H54 (cell line): ENCODE results near the gene CSPG4.
"Not testable (repeated sequence)": the region's sequence is repeated elsewhere in the genome, so short reads cannot be mapped to it uniquely, and the experiment has no call there.

Experiments used
- DNase-seq: peaks from one replicate; pipeline ENCODE4 v3.0.0; 2011; ENCODE audit warnings: low spot score, mixed read lengths; ENCODE audit not compliant: insufficient read length
- FAIRE-seq: peaks from 3 replicates; lab custom pipeline; 2011; peaks lifted over from hg19 to GRCh38; lab: Jason Lieb, UNC
- POLR2A ChIP-seq: IDR thresholded peaks from 2 replicates; pipeline ENCODE4 v1.6.1; 2011; ENCODE audit warnings: low read depth, mild to moderate bottlenecking, low read length

CSPG4 gene

DNA sequence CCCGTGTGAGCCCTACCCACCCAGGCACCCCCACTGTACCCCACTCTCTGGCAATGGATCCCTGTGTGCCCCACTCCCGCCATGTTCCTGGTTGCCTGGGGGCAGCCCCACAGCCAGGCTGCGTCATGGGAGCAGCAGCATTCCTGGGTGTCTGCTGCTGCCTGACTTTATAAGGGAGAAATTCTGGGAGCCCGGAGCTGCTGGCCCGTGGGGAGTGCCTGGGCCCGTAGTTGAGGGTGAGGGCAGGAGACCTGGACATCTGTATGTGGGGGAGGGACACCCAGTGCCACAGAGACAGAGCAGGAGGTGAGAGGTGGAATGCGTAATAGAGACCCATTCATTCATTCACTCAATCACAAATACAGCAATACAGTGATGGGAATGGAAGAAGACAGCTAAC is 15.1 kb downstream of the CSPG4 start:
- FAIRE-seq (no peak), DNase-seq (no peak)
- TF ChIP-seq POLR2A: no peak

DNA sequence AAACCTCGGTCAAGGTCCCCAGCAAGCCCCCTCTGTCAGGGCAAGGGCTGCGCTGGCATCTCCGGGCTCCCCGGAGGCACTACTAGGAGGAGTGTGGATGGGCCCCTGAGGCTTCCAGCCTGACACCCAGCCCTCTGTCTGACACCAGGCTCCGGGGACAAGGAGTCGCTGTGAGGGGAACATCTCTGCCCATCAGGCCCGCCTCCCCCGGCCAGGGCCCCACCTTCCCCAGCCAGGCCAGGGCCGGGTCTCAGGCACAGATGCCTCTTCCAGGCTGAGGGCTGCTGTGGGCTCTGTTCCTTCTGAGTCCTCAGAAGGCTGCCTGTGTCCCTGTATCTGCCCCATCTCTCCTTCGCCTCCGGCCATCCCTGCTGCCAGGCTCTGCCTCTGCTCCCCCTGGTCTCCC is 15.8 kb downstream of the CSPG4 start:
- no peak for TF ChIP-seq POLR2A
- DNase-seq (no peak), FAIRE-seq (no peak)

DNA sequence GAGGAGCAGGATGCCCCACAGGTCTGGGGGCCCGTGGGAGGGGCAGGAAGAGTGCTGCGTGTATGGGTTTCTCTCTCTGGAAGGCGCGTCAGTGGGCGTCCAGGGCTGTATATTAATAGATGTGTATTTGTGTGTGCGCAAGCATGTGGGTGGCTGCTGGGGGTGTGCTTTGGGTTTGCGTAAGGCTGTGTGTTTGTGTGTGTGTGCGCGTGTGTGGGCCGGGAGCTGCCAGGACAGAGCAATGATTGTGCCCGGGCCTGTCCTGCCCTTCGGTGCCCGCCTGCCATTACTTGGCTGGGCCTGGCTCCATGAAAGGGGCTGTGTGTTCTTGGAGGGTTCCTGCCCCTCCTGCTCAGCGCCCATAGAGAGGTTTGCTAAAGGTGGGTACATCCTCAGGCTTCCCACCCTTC is 16.3 kb downstream of the CSPG4 start:
- DNase-seq: no peak
- no peak for FAIRE-seq
- TF ChIP-seq POLR2A: no peak

DNA sequence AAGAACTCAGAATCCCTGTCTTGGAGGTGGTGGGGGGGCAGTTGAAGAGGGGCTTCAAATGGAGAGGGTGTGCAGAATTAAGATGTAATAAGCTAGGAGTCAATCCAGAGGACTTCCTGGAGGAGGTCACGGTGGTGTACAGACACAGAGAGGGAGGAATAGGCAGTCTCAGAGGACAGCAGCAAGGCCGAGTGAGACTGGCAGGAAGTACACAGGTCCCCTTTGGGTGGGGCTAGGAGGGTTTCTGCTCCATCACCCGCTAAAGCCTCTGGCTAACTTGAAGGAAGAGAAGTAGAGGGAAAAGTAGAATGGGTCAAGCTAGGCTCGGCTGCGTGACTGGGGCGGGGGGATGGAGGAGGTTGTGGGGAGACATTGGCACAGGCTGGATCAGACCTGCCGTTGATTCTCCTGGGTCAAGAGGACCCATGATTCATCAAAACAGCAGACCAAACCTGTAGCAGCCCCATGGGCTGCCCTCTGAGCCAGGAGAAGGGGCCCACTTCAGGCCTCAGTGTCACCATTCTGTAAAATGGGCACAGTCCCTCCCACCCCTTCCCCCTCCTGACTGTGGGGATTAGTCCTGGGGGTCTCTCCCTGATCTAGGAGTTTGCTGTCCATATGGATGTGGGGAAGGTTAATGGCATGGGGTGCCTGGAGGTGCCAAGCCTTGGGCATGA is 16.9 kb downstream of the CSPG4 start:
- TF ChIP-seq POLR2A: no peak
- DNase-seq: no peak
- FAIRE-seq: no peak

DNA sequence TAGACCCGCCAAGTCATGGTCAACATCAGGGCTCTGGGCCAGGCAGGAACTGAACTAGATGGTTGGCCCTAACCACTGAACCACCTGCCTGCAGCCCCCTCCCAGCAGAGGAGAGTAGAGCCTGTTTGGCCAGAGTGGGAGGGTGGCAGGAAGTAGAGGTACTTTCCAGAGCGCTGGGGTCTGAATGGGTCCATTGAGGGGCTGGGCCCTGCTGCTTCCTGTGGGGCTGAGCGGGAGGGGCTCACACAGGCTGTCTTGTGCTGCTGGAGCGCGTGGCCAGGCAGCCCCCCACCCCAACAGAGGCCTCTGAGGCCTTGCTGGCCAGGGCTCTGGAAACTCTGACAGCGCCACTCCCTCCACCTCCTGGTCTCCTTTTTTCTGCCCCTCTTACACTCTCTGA is 17.4 kb downstream of the CSPG4 start:
- DNase-seq (no peak), FAIRE-seq (no peak)
- no peak for TF ChIP-seq POLR2A

DNA sequence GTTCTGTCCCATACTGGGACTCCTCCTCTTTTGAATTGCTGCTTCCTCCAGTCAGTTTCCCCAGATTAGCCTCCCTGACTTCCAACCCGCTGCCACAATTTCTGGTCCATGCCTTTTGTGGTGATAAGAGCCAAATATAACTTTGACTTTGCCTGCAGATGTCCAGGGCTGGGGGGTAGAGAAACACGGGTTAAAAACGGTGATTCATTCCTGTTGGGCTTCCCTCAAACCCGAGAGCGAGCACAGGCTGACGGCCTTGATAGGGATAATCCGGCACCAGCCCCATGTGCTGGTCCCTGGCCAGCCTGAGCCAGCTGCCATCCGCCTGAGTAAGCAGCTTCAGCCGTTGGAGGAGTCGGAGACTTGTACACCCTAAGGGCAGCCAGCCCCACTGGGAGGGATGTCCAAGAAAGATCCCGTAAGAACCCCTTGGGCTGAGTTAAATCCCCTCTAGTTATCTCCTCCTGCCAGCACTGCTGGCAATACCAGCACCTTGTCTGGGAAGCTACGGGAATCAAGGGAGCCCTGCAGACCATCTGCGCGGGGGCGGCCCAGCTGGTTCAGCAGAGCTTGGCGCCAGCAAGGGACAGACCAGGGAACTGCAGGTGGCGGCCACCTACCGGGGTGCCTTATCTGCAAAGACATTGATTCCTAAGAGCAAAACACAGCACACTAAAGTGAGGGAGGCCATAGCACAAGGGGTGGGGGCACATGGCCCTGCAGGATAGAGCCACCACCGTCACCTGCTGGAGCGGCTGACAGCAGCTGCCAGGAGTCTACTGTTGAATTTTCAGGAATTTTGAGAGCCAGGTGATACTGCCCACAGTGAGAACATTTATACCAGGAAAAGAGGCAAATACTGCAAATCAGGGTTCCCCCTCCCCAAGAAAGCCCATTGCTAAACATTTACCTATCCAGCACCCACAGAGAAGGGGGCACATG is 18.1 kb downstream of the CSPG4 start:
- no peak for TF ChIP-seq POLR2A
- FAIRE-seq (no peak), DNase-seq (peak; percentile 80)

DNA sequence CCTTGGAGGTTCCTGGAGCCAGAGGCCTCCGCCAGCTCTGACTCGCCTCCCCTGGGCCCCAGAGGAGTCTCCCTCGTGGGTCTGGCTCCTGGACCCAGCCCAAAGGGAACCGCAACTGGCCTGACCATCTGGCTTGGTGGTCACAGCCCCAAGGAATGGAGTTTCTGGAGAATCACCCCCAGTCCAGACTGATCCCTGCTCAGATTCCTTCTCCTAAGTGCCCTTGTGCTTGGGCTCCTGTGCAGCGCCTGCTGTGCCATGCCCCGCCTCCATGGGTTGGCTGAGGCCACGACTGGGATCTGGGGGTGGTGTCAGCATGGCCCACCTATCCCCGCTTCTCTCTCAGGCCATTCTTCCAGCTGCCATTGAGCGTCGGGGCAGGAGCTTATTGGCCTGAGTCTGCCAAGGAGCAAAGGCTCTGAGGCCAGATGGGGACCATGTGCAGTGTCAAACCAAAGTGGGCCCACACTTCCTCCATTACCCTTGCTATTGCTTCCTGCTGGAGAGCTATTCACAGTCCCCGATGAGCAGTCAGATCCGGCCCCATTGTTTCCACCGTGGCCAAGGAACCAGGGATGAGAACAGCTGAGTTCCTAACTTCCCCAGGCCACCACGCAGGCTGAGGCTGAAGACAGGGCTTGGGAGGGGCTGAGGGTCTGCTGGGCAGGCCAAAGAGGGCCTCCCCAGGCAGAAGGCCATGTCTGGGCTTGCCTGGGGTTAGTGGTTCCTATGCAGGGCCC is 19.0 kb downstream of the CSPG4 start:
- no peak for TF ChIP-seq POLR2A
- DNase-seq (no peak), FAIRE-seq (no peak)

DNA sequence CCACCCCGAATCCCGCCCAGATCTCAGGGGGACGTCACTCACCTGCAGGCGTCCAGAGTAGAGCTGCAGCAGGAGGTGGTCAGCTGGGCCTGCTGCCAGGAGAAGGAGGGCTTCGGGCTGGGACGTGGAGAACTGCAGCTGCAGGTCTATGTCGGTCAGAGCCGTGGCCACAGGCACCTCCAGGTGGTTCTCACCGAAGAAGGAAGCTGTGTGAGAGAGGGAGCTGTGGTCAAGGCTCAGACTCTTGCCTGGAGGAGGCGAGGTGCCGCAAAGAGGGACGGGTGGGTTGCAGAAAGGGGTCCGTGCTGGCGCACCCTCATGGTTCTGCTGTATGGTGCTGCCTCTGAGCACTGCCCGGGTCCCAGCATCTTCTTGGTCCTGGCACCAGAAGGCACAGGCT is 19.6 kb downstream of the CSPG4 start:
- not testable (repeated sequence) for FAIRE-seq, DNase-seq

DNA sequence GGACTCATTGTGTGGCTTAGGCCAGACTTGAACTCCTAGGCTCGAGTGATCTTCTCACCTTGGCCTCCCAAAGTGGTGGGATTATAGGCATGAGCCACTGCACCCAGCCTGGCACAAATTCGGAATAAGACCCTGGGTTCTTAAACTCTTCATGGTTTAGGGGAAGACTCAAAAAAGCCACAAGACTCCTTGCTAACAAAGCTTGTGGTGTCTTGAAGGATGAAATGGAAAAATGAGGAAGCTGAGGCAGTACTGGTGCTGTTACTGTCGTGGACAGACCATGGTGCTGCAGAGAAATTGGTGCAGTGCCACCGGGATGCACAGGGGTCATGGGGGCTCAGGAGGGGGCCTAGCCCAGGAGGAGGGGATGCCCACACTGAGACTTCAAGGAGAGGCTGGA is 20.3 kb downstream of the CSPG4 start:
- not testable (repeated sequence) for DNase-seq, FAIRE-seq

DNA sequence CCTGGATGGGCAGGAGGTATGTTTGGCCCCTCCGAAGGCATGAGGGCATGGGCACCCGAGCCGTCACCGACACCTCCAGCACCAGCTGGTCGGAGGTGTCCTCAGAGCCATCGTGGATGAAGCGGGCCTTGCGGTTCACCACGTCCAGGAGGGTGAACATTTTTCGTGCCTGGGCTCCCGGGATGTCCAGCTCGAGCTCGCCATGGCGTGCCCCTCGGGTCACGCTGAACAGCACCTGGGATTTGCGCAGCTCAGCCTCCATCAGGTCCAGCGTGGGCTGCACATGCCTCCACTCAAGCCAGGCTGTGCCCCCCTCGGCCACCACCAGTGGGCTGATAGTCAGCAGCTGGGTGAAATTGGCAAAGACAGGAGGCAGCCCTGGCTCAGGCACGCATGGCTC is 23.2 kb downstream of the CSPG4 start:
- not testable (repeated sequence) for DNase-seq, FAIRE-seq

DNA sequence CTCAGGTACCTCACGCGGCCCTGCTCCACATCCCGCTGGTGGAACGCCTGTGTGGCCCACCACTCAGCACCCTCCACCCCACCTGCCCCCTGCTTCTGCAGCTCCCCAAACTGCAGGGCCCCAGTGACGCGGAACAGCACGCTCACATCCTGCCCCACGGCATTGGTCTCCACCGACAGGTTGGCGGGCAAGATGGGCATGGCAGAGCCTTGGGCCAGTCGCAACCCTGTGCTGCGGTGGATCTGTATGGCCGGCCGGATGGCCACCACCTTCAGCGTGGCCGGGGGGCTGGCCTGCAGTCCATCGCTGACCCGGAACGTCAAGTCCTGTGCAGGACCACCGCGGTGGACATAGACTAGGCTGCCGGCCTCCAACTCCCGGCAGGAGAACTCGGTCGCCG is 23.8 kb downstream of the CSPG4 start:
- no peak for FAIRE-seq

DNA sequence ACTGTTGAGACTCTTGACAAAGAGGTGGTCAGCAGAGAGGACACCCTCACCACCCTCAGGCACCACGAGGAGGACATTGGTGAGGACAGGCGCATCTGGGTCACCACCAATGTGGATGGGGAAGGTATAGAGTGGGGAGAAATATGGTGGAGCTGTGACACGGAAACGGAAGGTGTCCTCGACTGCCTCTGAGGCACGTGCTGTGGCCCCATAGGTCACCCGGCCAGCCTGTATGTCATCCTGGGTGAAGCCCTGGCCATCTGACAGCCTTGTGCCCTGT is 24.4 kb downstream of the CSPG4 start:
- DNase-seq: no peak
- TF ChIP-seq POLR2A: no peak
- no peak for FAIRE-seq

More for the DNA sequence above, 23.8 kb downstream of the CSPG4 start:
- TF ChIP-seq POLR2A: no peak
- no peak for DNase-seq

DNA sequence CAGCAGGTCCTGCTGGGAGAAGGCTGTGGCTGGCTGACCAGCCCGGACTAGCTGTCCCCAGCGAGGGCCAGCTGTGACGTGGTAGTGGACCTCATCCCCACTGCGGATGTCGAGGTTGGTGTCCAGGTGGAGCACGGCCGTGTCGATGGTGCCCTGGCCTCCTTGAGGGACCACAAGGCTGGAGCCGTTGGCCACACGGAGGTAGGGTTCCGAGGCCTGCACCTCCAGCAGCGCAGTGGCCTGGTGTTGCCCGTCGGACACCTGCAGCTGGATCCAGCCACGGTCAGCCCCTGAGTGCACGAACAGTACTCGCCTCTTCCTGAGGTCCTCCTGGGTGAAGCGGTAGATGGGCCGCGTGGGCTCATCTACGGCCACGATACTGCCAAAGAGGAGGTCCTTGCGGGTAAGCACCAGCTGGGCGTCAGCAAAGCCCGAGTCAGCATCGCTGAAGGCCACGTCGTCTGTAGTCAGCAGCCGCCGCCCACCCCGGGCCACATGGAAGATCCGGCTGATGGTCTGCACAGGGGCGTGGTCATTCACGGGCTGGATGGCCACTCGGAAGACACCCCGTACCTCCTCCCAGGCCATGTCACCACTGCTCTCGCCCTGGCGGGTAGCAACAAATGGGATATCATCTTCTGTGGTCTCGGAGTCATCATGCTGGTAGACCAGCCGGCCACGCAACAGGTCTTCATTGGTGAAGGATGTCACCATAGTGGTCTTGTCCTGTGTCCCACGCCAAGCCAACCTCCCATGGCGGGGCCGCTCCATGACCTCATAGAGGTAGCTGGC is 25.0 kb downstream of the CSPG4 start:
- DNase-seq (no peak), FAIRE-seq (no peak)
- TF ChIP-seq POLR2A: no peak

DNA sequence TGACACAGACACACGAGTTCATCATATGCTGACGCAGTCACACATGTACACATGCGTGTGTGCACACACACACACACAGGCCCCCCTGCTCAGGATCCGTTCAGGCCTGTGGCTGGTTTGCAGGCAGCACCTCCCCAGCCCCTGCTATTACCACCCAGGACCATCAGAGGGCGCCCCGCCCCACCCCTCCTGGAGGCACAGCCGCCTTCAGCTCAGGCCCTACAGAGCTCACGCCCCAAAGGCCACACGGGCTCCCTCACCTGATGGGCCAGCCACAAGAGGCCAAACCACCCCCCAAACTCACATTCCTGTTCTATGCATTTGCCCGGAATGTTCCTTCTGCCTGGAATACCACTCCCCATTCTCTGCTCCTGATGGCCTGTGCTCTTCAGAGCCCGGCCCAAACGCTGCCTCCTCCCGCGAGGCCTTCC is 26.4 kb downstream of the CSPG4 start:
- not testable (repeated sequence) for DNase-seq, FAIRE-seq
